Heart left ventricle (tissue), 13 donors: Measurements from ENCODE around the gene RNF114.

Source experiments
- CTCF ChIP-seq, 12 donors: fragments of 200-600 bp; sonication (generic) in 4 of 12; IDR thresholded peaks; one replicate each; pipeline versions ENCODE4 v1.5.0 to v1.8.0; 2018 to 2022; ENCODE audit warnings: antibody characterized with exemption in 12 of 12, mild to moderate bottlenecking in 5 of 12
- POLR2A ChIP-seq, 2 donors: fragments of 450-650 bp; IDR thresholded peaks; one replicate each; pipeline ENCODE4 v1.6.1; 2017; ENCODE audit warnings: antibody characterized with exemption in 2 of 2, mild to moderate bottlenecking in 2 of 2, moderate library complexity in 2 of 2
- donor health status: ischemic (EF 13 %, LVEDD 7.1; RV severe dilation, severe dysfunction).
- donor health status: DM: no; HTN: yes; CAD: no.
- donor health status: DM: no; HTN: no; CAD: no.
- donor health status: ischemic (EF 25% LVEDD 6.9; RV normal size, moderate dysfunction).
- donor health status: ischemic (EF 25% LVEDD 5.7; RV mildly dilated, moderate dysfunction).
- donor health status: ischemic (EF 35%, LVEDD 5.7; RV mildly dilated, moderate dysfunction).
- donor health status: nonischemic (EF 11% LVEDD 7.7; RV severe dilation, severe dysfunction).
- donor health status: DM: yes; HTN: yes; CAD: no.
- donor health status: PGD.
- donor health status: ischemic (EF 29% LVEDD 5.4; RV normal size, mild dysfunction).
- donor health status: nonischemic (EF 23%, LVEDD 6.1; RV moderate dilation, normal function).

- TF ChIP-seq CTCF (IDR thresholded peaks at IDR 0.05) (peak; percentile 16 to 60 (median 37)), POLR2A (IDR thresholded peaks at IDR 0.05) (no peak)
Observed at GRCh38 chr20:49964964-49965780, 29.0 kb downstream of the RNF114 start.
